ENCODE results near the gene MYOM3.
A peak's percentile ranks its signal among the peaks of the same experiment; 100 is the strongest.
"Not testable (repeated sequence)": the region's sequence is repeated elsewhere in the genome, so short reads cannot be mapped to it uniquely, and the experiment has no call there.

The MYOM3 gene

DNA sequence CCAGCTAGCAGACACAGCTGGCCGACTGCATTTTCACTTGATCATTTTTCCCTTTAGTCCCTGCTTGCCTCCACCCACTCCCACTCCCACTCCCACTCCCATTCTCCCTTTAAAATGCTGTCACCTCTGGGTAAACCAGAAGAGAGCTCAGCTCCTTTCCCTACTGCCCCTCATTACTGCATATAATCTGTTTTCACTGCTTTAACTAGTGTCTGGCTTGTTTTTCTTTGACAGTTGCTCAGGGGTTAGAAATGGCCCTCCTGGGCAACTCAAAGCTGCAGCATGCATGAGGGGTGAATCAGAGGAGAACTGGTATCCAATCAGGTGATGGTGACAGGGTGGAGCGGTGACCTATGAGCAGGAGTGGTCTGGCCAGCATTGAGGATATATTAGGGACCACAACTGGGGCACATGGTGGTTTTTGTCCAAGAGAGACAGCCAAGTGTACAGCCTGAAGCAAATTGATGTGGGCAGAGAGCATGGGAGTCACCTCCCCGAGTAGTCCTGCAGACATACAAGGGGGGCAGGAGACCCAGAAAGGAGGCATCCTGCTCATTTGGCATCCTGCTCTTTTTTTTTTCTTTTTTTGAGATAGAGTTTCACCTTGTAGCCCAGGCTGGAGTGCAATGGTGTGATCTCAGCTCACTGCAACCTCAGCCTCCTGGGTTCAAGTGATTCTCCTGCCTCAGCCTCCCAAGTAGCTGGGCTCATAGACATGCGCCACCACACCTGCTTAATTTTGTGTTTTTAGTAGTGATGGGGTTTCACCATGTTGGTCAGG is 89.2 kb downstream of the MYOM3 start:
- no peak for DNase-seq

DNA sequence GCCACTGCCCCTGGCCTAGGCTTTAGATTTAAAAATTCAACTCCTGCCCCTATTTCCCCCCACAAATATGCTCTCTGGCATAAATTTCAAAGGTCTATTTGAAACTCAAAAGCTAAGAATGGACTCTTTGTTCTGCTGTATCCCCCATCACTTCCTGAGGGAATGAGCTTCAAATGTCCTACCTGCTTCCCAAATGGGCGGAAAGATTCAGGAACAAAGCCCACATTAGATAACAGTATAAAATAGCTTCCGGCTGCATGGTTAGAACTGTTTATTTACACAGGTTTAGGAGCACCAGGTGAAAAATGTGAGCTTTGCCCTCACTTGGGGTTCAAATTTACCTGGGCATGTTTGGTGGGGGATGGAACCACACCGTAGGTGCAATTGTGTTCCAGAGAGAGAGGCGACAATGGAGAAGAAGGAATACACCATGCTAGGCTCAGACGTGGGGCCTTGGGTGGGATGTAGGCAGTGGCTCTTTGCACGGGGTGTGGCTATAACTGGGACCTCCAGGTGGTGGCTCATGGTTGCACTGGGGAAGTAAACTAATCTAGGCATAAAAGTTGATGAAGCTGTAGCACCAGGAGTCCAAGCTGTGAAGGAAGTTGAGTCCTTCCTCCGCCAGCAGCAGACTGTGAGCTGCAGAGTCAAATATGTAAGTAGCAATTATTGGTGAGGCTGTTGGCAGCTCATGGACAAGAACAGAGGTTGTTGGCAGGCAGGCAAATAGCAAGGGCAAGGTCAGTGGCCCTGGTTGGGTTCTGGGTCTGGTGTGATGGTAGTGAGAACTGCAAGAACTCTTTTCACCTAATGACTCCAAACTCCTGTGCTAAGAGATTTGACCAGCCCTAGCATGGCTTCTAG is 90.3 kb downstream of the MYOM3 start:
- no peak for DNase-seq

DNA sequence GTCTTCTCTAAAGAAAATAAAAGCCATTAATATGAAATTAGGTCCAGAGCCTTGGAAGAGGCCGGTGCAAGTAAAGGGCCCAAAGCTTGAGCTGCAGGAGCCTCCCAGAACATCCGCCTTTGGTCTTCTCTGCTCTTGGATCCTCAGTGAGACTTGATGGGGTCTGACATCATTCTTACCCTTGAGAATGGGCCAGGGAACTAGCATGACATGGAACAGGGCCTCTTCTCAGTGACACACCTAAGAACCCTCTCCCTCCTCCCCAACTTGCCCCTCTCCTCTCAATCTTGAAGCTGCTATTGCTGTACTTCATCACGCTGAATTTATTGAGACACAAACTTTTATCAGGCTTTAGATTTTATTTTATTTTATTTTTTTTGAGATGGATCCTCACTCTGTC is 91.5 kb downstream of the MYOM3 start:
- DNase-seq = no peak

DNA sequence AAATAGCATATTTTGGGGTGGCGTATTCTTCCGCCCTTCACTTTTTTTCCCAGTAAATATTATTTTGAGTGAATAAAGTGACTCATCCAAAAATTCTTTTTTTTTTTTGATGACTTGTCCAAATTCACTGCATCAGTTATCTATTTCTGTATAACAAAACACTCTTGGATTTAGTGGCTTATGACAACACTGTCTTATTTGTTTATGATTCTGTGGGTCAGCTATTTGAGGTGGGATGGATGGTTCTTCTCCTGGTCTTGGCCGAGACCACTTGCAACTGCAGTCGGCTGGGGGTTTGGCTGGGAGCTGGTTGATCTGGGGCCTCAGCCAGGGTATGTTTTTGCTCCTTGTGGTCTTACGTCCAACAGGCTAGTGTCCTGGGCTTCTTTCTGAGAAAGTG is 91.9 kb downstream of the MYOM3 start:
- DNase-seq = no peak

DNA sequence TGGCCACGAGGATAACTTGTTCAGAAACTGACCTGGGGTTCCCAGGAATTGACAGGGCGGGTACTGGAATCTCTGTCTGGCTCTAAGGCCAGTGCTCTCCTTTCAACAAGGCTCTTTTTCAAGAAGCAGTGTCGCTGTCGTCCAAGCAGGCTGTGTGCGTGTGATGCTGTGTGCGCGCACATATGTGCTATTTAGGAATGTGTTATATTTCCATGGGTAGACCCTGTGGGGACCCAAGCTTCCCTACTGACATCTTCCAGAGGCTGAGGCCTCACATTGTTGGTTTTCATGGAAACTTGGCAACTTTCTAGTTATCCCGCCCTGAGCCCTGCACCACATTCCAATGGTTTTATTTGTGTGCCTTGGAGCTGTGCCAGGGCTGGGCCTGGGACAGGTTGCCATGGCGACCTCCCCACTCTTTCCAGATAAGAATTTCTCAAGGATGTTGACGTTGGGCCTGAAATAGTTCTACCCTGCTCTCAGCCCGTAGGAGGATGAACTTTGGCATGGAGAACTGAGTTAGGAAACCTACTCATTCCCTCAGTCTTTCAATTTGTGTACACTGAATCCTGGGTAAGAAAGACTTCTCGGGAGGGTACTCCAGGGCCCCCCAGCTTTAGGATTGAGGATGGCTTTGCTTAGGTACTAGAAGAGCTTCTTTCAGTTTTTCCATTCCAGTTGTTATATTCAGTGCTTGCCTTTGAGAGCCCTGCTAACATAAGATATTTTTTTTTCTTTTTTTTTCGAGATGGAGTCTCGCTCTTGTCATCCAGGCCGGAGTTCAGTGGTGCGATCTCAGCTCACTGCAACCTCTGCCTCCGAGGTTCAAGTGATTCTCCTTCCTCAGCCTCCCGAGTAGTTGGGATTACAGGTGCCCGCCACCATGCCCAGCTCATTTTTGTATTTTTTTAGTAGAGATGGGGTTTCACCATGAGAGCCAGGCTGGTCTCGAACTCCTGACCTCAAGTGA is 93.0 kb downstream of the MYOM3 start:
- peak; percentile 22 to 91 for DNase-seq

DNA sequence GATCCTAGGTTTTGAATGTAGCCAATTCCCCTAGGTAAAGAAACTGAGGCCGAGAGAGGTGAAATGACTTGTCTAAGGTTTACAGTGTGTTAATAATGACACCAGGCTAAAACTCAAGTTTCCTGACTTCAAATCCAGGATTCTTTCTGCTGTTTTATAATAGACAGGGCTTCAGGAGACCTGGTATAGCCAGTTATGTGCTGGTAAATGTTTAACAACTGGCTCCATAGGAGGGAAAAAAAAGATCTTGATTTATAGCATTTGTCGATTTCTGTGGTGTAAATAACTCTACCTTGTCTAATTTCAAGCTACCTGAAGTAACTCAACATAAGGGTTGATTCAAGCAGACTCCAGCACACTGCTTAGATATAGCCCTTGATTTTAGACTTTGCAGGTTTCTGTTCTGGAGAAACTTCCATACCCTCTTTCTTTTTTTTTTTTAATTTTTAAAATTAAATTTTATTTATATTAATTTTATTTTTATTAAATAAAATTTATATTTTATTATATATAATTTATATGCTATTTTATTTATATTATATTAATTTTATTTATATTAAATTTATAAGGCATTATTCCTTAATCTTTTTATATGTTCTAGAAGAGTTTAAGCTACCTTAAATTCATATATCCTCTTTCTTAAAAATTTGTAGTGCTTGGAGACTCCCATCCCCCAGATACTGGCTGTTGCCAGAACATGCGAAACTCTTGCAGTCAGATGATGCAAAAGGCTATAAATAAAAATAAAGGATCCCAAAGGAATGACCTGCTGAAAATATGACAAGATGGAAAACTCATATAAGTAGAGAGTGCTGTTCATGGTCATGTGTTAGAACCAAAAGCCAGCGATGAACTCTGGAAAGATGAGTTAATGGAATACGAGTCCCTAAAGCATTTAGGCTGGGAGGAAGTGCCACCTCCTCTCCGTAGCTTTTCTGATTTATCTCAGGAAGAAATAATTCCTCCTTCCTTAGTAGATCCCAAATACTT is 96.4 kb downstream of the MYOM3 start:
- no peak for DNase-seq

- DNase-seq = not testable (repeated sequence)
Observed at GRCh38 chr1:24012878-24013277, 99.1 kb downstream of the MYOM3 start.

DNA sequence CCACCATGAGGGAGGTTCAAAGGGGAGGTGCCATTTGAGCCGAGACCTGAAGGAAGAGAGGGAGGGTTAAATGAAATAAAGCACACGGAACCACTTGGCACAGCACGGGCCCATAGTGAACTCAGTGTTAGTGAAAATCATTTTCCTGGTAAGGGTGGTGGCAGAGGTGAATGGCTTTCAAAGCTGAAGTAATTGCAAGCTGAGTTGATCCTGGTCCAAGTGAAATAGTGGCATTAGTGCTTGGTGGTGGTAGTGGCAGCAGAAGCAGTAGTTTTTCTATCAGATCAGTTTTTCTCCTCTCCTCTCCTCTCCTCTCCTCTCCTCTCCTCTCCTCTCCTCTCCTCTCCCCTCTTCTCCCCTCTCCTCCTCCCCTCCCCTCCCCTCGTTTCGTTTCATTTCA is 101.3 kb downstream of the MYOM3 start:
- DNase-seq = no peak

DNA sequence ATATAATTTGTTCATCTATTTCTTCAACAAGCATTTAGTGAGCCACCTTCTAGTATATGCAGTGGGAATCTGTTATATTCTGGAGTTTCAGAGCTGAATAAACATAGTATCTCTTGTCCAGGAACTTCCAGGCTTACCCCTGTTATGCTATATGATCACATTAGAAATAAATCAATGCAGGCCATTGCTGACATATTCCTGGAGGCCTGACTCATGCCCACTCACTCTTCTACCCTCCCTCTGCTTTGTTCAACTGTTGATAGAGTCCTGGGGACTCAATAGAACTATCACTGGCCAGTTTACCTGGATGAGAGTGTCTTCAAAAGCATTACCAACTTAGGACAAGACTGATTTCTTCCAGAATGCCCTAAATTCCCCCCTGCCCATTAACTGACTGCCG is 102.5 kb downstream of the MYOM3 start:
- no peak for DNase-seq

GRCh38 chr1:24008574-24009184 is 103.3 kb downstream of the MYOM3 start:
- DNase-seq = peak; percentile 32 to 81

GRCh38 chr1:24007079-24007478 is 104.9 kb downstream of the MYOM3 start:
- DNase-seq = no peak
